HCT116 (cell line): ENCODE measurements around the gene DPH1. TPM values are rescaled to one million over a fixed set of nuclear protein-coding genes. Genes with fewer than 3 reads are reported as not detected.

Source experiments
- ATAC-seq: fragments of 200-7000 bp; cut with Tn5 transposase; 2 replicates; pipeline ENCODE4 v1.9.1; 2020; ENCODE audit warnings: mild to moderate bottlenecking, moderate library complexity
- BruUV-seq: library from RNA; stranded (reverse); fragments of 400-500 nt; replicated peaks from 2 replicates; lab custom pipeline; 2021; lab: Mats Ljungman, UMichigan
- CTCF ChIA-PET: fragments of 300-600 bp; sonication (Branson Sonifier 250); formaldehyde crosslinking; loops from one replicate; lab custom pipeline; 2021; ENCODE audit warnings: antibody characterized with exemption; lab: Charles Lee
- POLR2A ChIA-PET: fragments of 300-600, 350-600 bp; sonication (Branson Sonifier 250); formaldehyde crosslinking; loops from one replicate; lab custom pipeline; 2021; ENCODE audit warnings: antibody characterized with exemption; lab: Charles Lee
- RAD21 ChIA-PET, 2 experiments: fragments of 300-600 bp; sonication (Branson Sonifier 250); formaldehyde crosslinking; loops; one replicate each; lab custom pipeline; 2023; ENCODE audit warnings: low total read pairs in 2 of 2; ENCODE audit not compliant: uncharacterized antibody in 2 of 2, unreplicated experiment in 2 of 2, low non-redundant PET in 1 of 2; lab: Charles Lee
- DNase-seq: peaks from one replicate; pipeline ENCODE4 v3.0.0-alpha.2; 2010; ENCODE audit warnings: low read depth, low spot score
- H2AFZ ChIP-seq: fragments of 200-600 bp; shearing (Covaris generic), sonication (generic); 2 replicates; pipeline ENCODE4 v1.6.1; 2017; ENCODE audit warnings: low read depth, mixed run types, mixed read lengths, antibody characterized with exemption, low read length; ENCODE audit not compliant: poor library complexity, severe bottlenecking
- H3K27ac ChIP-seq: 2 replicates; pipeline ENCODE4 v1.5.1; 2012; ENCODE audit warnings: low read depth, low read length
- H3K27me3 ChIP-seq: fragments of 200-600 bp; sonication (generic); 2 replicates; pipeline ENCODE4 v1.6.1; 2016; ENCODE audit warnings: mixed run types, low read length, mixed read lengths; ENCODE audit not compliant: insufficient read depth
- H3K36me3 ChIP-seq, 2 experiments: fragments of 200-500 bp in 1 of 2; fragments of 200-600 bp in 1 of 2; sonication (Bioruptor generic) in 1 of 2; sonication (generic) in 1 of 2; 2 replicates each; pipeline versions ENCODE4 v1.5.1 to v1.6.1; 2014 to 2016; ENCODE audit warnings: low read length in 2 of 2, inconsistent platforms in 1 of 2, mixed read lengths in 1 of 2, mixed run types in 1 of 2; ENCODE audit not compliant: insufficient read depth in 2 of 2, control insufficient read depth in 1 of 2
- H3K4me1 ChIP-seq, 2 experiments: fragments of 200-600 bp in 1 of 2; sonication (generic) in 1 of 2; 2 replicates each; pipeline versions ENCODE4 v1.5.1 to v1.6.1; 2012 to 2017; ENCODE audit warnings: low read length in 2 of 2, inconsistent platforms in 1 of 2, mild to moderate bottlenecking in 1 of 2, mixed read lengths in 1 of 2, mixed run types in 1 of 2, moderate library complexity in 1 of 2; ENCODE audit not compliant: insufficient read depth in 2 of 2, control insufficient read depth in 1 of 2
- H3K4me2 ChIP-seq: fragments of 200-600 bp; sonication (generic); 2 replicates; pipeline ENCODE4 v1.6.1; 2017; ENCODE audit warnings: mixed run types, low read length, mixed read lengths
- H3K4me3 ChIP-seq, 2 experiments: fragments of 200-600 bp in 1 of 2; sonication (generic) in 1 of 2; replicated peaks in 1 of 2; 2 replicates each; pipeline ENCODE4 v1.5.1; 2011 to 2016; ENCODE audit warnings: low read length in 2 of 2, control low read depth in 1 of 2, low read depth in 1 of 2, mild to moderate bottlenecking in 1 of 2, mixed read lengths in 1 of 2, mixed run types in 1 of 2
- H3K79me2 ChIP-seq: fragments of 200-600 bp; sonication (generic); 2 replicates; pipeline ENCODE4 v1.6.1; 2017; ENCODE audit warnings: mild to moderate bottlenecking, mixed run types, low read length, moderate library complexity, mixed read lengths; ENCODE audit not compliant: insufficient read depth
- H3K9ac ChIP-seq: fragments of 200-600 bp; sonication (generic); 2 replicates; pipeline ENCODE4 v1.6.1; 2016; ENCODE audit warnings: low read length, mixed read lengths
- H3K9me2 ChIP-seq: fragments of 200-600 bp; sonication (generic), shearing (Covaris generic); 2 replicates; pipeline ENCODE4 v1.6.1; 2017; ENCODE audit warnings: mixed run types, mild to moderate bottlenecking, moderate library complexity; ENCODE audit not compliant: insufficient read depth
- H3K9me3 ChIP-seq, 2 experiments: fragments of 200-500 bp in 1 of 2; fragments of 200-600 bp in 1 of 2; sonication (Bioruptor generic) in 1 of 2; sonication (generic) in 1 of 2; 2 replicates each; pipeline ENCODE4 v1.6.1; 2014 to 2017; ENCODE audit warnings: low read length in 2 of 2, mixed read lengths in 2 of 2, inconsistent platforms in 1 of 2, low read depth in 1 of 2, mild to moderate bottlenecking in 1 of 2, mixed run types in 1 of 2, moderate library complexity in 1 of 2; ENCODE audit not compliant: control insufficient read depth in 1 of 2, insufficient read depth in 1 of 2
- H4K20me1 ChIP-seq: fragments of 200-600 bp; sonication (generic), shearing (Covaris generic); 2 replicates; pipeline ENCODE4 v1.6.1; 2017; ENCODE audit warnings: mixed run types, mild to moderate bottlenecking, moderate library complexity; ENCODE audit not compliant: insufficient read depth
- CTCF ChIP-seq, 3 experiments: fragments of 200-600 bp in 1 of 3; sonication (generic) in 1 of 3; IDR thresholded peaks in 2 of 3; conservative IDR thresholded peaks in 1 of 3; 2 replicates each; pipeline ENCODE4 v1.5.1; 2012 to 2017; ENCODE audit warnings: low read depth in 2 of 3, low read length in 2 of 3, antibody characterized with exemption in 1 of 3, borderline replicate concordance in 1 of 3, control low read depth in 1 of 3, mild to moderate bottlenecking in 1 of 3, mixed read lengths in 1 of 3, mixed run types in 1 of 3, moderate library complexity in 1 of 3; ENCODE audit not compliant: insufficient read depth in 1 of 3
- EZH2phosphoT487 ChIP-seq: fragments of 200-600 bp; IDR thresholded peaks from 2 replicates; pipeline ENCODE4 v1.6.1; 2018; ENCODE audit warnings: antibody characterized with exemption, borderline replicate concordance
- FOSL1 ChIP-seq: IDR thresholded peaks from 2 replicates; pipeline ENCODE4 v1.6.1; 2012; ENCODE audit warnings: low read depth
- SIN3A ChIP-seq: IDR thresholded peaks from 2 replicates; pipeline ENCODE4 v1.6.1; 2012; ENCODE audit warnings: low read depth
- SRF ChIP-seq: IDR thresholded peaks from 2 replicates; pipeline ENCODE4 v1.6.1; 2012; ENCODE audit warnings: low read depth
- TCF7L2 ChIP-seq: IDR thresholded peaks from 2 replicates; pipeline ENCODE4 v1.7.0; 2011; ENCODE audit warnings: borderline replicate concordance, inconsistent platforms; ENCODE audit not compliant: insufficient read depth, insufficient read length; ENCODE audit errors: extremely low read depth
- intact Hi-C: fragments of 100-400 bp; cut with micrococcal nuclease; formaldehyde crosslinking; loops from 2 replicates; pipeline ENCODE4 v1.10.0; 2022
- total RNA-seq: library from RNA; stranded (reverse); gene quantifications from one replicate; pipeline ENCODE4 v1.2.1, GENCODE V29; 2021; ENCODE audit not compliant: unreplicated experiment
- TF ChIP-seq, protein P1 (sequence below): IDR thresholded peaks from 2 replicates; pipeline ENCODE4 v1.6.1; 2012

DPH1 gene
- total RNA-seq, 1 experiment from 2014 or later = 47.2 TPM

GRCh38 chr17:2018716-2019510 lies 11.0 kb upstream of the DPH1 start:
- RAD21 ChIA-PET = no interaction called here
- H3K9me3 ChIP-seq = no peaks in the 10 kb centered on the region; a peak in 1 of 4 replicates
- no peak overlapping the region for H3K4me2 ChIP-seq
- TF ChIP-seq SIN3A (no peak), TCF7L2 (no peak), EZH2phosphoT487 (no peak)
- H3K4me3 ChIP-seq = no peak overlapping the region
- no peak overlapping the region for H3K27ac ChIP-seq
- no peaks in the 10 kb centered on the region for H3K9me2 ChIP-seq
- POLR2A ChIA-PET = no interaction called here
- no peaks in the 10 kb centered on the region for H3K79me2 ChIP-seq
- no peaks in the 10 kb centered on the region for H4K20me1 ChIP-seq
- no peaks in the 10 kb centered on the region for H3K36me3 ChIP-seq
- H3K9ac ChIP-seq = no peak overlapping the region
- DNase-seq (no peak), ATAC-seq (no peak)
- CTCF ChIA-PET = no interaction called here
- BruUV-seq = no TSS peak
- no peak overlapping the region for H2AFZ ChIP-seq
- peaks cover 2 to 4% of the 10 kb centered on the region in 2 experiments; a peak in 2 of 4 replicates for H3K4me1 ChIP-seq
- H3K27me3 ChIP-seq = no peaks in the 10 kb centered on the region
- intact Hi-C loops = no loop called here

DNA sequence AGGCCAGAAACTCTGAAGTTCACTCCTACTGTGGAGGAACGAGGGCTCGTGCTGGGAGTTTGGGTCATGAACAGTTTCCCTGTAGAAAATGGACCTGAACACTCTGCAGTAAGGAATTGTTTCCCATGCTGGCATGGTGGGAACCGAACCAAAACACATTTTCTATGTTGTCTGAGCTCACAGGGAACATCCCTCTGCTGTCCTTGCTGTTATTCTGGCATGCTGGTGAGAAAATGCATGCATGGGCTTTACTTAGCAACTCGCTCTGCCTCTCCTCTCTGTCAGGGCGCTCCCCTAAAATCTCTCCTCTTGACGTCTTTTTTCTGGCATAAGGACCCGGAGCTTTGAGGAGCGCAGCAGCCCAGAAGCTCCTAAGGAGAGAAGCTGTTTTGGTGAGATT lies 10.2 kb upstream of the DPH1 start:
- Histone ChIP-seq H3K79me2 (no peaks in the 10 kb centered on the region), H3K27ac (no peak overlapping the region), H3K4me3 (no peak overlapping the region), H3K9me3 (no peaks in the 10 kb centered on the region), H3K9ac (no peak overlapping the region), H4K20me1 (no peaks in the 10 kb centered on the region), H3K9me2 (no peaks in the 10 kb centered on the region), H3K36me3 (no peaks in the 10 kb centered on the region), H2AFZ (no peak overlapping the region), H3K4me1 (peaks cover 2 to 12% of the 10 kb centered on the region in 2 experiments; a peak in 3 of 4 replicates), H3K27me3 (no peaks in the 10 kb centered on the region), H3K4me2 (no peak overlapping the region)
- ATAC-seq (no peak), DNase-seq (no peak)
- intact Hi-C loops = no loop called here
- RAD21 ChIA-PET = no interaction called here
- CTCF ChIA-PET = interaction anchor here (1.2 kb wide), 1 partner anchor 111 kb away, joined by 3 read pairs; no protein-coding TSS in a partner anchor
- TF ChIP-seq, protein P1, sequence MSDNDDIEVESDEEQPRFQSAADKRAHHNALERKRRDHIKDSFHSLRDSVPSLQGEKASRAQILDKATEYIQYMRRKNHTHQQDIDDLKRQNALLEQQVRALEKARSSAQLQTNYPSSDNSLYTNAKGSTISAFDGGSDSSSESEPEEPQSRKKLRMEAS = no peak
- TF ChIP-seq FOSL1 (no peak), SRF (no peak), CTCF (IDR thresholded peaks at IDR 0.05 in 2 of 3, conservative IDR thresholded peaks at IDR 0.05 in 1 of 3; ENCODE audit: borderline replicate concordance in 1 of 3, insufficient read depth in 1 of 3, low read depth in 2 of 3, low read length in 2 of 3) (no peak)
- POLR2A ChIA-PET = no interaction called here
- BruUV-seq = no TSS peak
